HL-60 (cell line): Measurements from ENCODE around the gene TAF15.

Source experiments
- GABPA ChIP-seq: IDR thresholded peaks from 2 replicates; pipeline ENCODE4 v1.6.1; 2012; ENCODE audit warnings: low read depth
- POLR2AphosphoS5 ChIP-seq: IDR thresholded peaks from 2 replicates; pipeline ENCODE4 v1.6.1; 2012; ENCODE audit warnings: low read depth
- SPI1 ChIP-seq: IDR thresholded peaks from 2 replicates; pipeline ENCODE4 v1.6.1; 2012; ENCODE audit warnings: low read depth, mild to moderate bottlenecking, borderline replicate concordance
- TF ChIP-seq, protein P1 (sequence below): IDR thresholded peaks from one replicate; pipeline ENCODE4 v1.5.1; 2011; ENCODE audit warnings: low read length, control low read depth, inconsistent platforms; ENCODE audit not compliant: insufficient read depth
- TF ChIP-seq, protein P2 (sequence below): IDR thresholded peaks from 2 replicates; pipeline ENCODE4 v1.6.1; 2012; ENCODE audit warnings: low read depth; ENCODE audit not compliant: insufficient replicate concordance

DNA sequence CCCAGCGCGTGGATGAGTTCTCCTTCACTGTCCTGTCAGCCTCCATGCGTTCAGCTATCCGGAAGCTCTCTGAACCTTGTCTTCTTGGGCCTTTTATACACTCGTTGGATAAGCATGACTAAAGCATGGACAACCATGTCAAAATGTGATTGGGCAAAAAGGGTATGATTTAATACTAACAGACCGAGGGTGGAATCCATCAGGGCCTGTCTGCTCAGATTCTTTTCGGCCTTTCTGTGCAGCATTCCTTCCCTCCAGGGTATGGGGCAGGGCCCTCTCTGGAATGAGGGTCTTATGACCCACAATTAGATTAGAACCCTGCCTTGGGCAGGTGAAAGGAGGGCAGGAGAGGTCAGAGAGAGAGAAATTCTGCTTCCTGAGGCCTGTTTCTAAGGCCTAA lies 84.9 kb downstream of the TAF15 start:
- TF ChIP-seq, protein P1, sequence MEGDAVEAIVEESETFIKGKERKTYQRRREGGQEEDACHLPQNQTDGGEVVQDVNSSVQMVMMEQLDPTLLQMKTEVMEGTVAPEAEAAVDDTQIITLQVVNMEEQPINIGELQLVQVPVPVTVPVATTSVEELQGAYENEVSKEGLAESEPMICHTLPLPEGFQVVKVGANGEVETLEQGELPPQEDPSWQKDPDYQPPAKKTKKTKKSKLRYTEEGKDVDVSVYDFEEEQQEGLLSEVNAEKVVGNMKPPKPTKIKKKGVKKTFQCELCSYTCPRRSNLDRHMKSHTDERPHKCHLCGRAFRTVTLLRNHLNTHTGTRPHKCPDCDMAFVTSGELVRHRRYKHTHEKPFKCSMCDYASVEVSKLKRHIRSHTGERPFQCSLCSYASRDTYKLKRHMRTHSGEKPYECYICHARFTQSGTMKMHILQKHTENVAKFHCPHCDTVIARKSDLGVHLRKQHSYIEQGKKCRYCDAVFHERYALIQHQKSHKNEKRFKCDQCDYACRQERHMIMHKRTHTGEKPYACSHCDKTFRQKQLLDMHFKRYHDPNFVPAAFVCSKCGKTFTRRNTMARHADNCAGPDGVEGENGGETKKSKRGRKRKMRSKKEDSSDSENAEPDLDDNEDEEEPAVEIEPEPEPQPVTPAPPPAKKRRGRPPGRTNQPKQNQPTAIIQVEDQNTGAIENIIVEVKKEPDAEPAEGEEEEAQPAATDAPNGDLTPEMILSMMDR, result no peak
- TF ChIP-seq POLR2AphosphoS5 (no peak), SPI1 (no peak), GABPA (no peak)
- TF ChIP-seq, protein P2, sequence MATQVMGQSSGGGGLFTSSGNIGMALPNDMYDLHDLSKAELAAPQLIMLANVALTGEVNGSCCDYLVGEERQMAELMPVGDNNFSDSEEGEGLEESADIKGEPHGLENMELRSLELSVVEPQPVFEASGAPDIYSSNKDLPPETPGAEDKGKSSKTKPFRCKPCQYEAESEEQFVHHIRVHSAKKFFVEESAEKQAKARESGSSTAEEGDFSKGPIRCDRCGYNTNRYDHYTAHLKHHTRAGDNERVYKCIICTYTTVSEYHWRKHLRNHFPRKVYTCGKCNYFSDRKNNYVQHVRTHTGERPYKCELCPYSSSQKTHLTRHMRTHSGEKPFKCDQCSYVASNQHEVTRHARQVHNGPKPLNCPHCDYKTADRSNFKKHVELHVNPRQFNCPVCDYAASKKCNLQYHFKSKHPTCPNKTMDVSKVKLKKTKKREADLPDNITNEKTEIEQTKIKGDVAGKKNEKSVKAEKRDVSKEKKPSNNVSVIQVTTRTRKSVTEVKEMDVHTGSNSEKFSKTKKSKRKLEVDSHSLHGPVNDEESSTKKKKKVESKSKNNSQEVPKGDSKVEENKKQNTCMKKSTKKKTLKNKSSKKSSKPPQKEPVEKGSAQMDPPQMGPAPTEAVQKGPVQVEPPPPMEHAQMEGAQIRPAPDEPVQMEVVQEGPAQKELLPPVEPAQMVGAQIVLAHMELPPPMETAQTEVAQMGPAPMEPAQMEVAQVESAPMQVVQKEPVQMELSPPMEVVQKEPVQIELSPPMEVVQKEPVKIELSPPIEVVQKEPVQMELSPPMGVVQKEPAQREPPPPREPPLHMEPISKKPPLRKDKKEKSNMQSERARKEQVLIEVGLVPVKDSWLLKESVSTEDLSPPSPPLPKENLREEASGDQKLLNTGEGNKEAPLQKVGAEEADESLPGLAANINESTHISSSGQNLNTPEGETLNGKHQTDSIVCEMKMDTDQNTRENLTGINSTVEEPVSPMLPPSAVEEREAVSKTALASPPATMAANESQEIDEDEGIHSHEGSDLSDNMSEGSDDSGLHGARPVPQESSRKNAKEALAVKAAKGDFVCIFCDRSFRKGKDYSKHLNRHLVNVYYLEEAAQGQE, result no peak
